ENCODE results near the gene LNPEP. TPM values are rescaled to one million over a fixed set of nuclear protein-coding genes. Genes with fewer than 3 reads are reported as not detected.

Gene LNPEP
- total RNA-seq, 1 donor from 2014 or later: 38.1 TPM

DNA sequence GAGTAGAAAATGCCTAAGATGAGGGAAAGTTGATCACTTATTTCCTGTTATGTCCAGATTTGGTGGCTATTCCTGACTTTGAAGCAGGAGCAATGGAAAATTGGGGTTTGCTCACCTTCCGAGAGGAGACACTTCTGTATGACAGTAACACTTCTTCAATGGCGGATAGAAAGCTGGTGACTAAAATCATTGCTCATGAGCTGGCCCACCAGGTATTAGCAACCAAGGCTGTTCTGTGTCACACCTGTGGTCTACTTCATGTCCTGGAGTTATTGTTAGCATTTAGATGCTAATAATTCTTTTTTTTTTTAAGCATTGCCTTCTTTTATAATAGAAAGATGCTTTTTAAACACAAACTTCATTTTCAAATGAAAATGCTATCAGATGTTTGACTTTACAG is 57.9 kb downstream of the LNPEP start:
- Mint-ChIP-seq H3K27ac (no peak overlapping the region), H3K4me1 (ENCODE audit: unreplicated experiment) (peaks cover 9% of the 10 kb centered on the region)

DNA sequence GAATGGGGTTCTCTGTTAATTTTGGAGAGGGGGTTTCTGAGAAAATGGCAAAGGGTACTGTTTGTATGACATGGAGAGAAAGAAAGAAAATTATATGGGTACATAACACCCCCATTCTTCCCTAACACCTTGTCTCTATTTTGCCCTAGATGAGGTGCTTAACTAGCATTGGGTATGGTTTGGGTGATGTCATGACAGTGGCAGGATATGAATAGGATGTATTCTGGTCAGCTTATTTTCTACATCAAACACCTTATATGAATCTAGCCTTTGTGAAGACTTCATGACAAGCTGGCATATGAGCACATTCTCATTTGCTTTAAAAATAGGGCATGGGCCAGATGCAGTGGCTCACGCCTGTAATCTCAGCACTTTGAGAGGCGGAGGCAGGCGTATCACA is 58.6 kb downstream of the LNPEP start:
- H3K9me3 Mint-ChIP-seq: no peaks in the 10 kb centered on the region
- peaks cover 14% of the 10 kb centered on the region for H3K4me1 Mint-ChIP-seq (ENCODE audit: unreplicated experiment)
- no peak overlapping the region for H3K4me3 Mint-ChIP-seq
- peaks cover 36% of the 10 kb centered on the region for H3K36me3 Mint-ChIP-seq
- TF ChIP-seq, protein P1, sequence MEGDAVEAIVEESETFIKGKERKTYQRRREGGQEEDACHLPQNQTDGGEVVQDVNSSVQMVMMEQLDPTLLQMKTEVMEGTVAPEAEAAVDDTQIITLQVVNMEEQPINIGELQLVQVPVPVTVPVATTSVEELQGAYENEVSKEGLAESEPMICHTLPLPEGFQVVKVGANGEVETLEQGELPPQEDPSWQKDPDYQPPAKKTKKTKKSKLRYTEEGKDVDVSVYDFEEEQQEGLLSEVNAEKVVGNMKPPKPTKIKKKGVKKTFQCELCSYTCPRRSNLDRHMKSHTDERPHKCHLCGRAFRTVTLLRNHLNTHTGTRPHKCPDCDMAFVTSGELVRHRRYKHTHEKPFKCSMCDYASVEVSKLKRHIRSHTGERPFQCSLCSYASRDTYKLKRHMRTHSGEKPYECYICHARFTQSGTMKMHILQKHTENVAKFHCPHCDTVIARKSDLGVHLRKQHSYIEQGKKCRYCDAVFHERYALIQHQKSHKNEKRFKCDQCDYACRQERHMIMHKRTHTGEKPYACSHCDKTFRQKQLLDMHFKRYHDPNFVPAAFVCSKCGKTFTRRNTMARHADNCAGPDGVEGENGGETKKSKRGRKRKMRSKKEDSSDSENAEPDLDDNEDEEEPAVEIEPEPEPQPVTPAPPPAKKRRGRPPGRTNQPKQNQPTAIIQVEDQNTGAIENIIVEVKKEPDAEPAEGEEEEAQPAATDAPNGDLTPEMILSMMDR (conservative IDR thresholded peaks at IDR 0.05): no peak
- no peak for DNase-seq (ENCODE audit: extremely low spot score, unreplicated experiment)
- H3K27me3 Mint-ChIP-seq: no peaks in the 10 kb centered on the region
- no peak overlapping the region for H3K27ac Mint-ChIP-seq

More for the DNA sequence above, 57.9 kb downstream of the LNPEP start:
- no peaks in the 10 kb centered on the region for H3K27me3 Mint-ChIP-seq
- H3K36me3 Mint-ChIP-seq: peaks cover 32% of the 10 kb centered on the region
- H3K4me3 Mint-ChIP-seq: no peak overlapping the region
- H3K9me3 Mint-ChIP-seq: no peaks in the 10 kb centered on the region
- no peak for DNase-seq (ENCODE audit: extremely low spot score, unreplicated experiment)
- TF ChIP-seq, protein P1 (conservative IDR thresholded peaks at IDR 0.05): no peak

DNA sequence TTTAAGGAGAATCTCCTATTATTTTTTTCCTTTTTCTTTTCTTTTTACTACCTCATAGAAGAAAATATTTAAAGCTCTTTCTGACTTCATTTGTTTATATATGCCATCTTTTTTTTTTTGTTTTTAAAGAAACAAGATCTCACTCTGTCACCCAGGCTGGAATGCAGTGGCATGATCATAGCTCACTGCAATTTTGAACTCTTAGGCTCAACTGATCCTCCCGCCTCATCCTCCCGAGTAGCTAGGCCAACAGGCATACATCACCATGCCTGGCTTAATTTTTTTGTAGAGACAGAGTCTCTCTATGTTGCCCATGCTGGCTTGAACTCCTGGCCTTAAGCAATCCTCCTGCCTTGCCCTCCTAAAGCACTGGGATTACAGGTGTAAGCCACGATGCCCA is 59.5 kb downstream of the LNPEP start:
- H3K9me3 Mint-ChIP-seq: no peaks in the 10 kb centered on the region
- H3K4me1 Mint-ChIP-seq (ENCODE audit: unreplicated experiment): peaks cover 14% of the 10 kb centered on the region
- H3K27ac Mint-ChIP-seq: no peak overlapping the region
- no peaks in the 10 kb centered on the region for H3K27me3 Mint-ChIP-seq
- H3K36me3 Mint-ChIP-seq: peaks cover 29% of the 10 kb centered on the region
- TF ChIP-seq, protein P1 (conservative IDR thresholded peaks at IDR 0.05): no peak
- DNase-seq (ENCODE audit: extremely low spot score, unreplicated experiment): no peak
- no peak overlapping the region for H3K4me3 Mint-ChIP-seq

DNA sequence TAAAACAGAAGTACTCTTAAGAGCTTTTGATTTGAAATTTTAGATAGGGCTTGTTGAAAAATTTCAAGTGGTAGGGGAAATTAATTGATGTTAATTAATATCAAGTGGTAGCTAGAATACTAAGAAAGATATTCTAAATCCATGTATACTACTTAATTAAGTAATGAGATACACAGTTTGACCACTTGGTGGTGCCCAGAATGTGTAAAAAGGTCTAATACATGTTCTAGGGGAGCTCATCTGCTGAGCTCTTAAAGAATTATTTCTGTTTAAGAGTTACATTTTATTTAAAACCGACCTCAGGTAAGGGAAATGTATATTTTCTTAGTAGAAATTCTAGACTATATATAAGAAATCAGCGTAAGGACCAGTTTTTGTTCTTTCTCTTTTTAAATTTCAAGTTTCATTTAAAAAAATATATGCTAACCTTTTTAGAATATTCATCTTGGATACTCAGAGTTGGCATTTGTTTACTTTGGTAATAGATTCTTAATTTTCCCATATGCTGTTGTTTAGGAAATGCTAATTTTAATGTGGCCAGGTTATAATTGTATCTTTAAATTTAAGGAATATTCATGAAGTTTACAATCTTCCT is 61.5 kb downstream of the LNPEP start:
- peaks cover 14% of the 10 kb centered on the region for H3K4me1 Mint-ChIP-seq (ENCODE audit: unreplicated experiment)
- no peaks in the 10 kb centered on the region for H3K27me3 Mint-ChIP-seq
- TF ChIP-seq, protein P1 (conservative IDR thresholded peaks at IDR 0.05): peak; percentile 83
- no peak for DNase-seq (ENCODE audit: extremely low spot score, unreplicated experiment)
- no peak overlapping the region for H3K27ac Mint-ChIP-seq
- peaks cover 17% of the 10 kb centered on the region for H3K36me3 Mint-ChIP-seq
- no peaks in the 10 kb centered on the region for H3K9me3 Mint-ChIP-seq
- no peak overlapping the region for H3K4me3 Mint-ChIP-seq

DNA sequence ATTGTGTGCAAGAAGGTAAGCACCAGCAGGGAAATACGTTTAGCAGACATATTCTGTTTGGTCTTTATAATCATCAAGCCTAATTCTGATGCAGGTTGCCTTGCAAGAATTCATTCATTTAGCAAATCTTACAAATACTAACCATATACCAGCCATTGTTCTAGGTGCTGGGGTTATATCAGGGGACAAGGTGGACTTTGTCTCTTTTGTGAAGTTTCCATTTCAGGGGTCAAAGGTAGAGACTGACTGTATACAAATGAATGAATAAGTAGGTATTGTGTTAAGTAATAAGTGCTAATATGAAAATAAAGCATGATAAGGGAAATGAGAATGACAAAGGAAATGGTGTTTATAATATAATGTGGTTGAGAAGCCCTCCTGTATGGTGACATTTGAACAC is 64.0 kb downstream of the LNPEP start:
- Mint-ChIP-seq H3K9me3 (no peaks in the 10 kb centered on the region), H3K36me3 (peaks cover 16% of the 10 kb centered on the region), H3K4me1 (ENCODE audit: unreplicated experiment) (peaks cover 10% of the 10 kb centered on the region), H3K27ac (no peak overlapping the region), H3K4me3 (no peak overlapping the region), H3K27me3 (no peaks in the 10 kb centered on the region)
- TF ChIP-seq, protein P1 (conservative IDR thresholded peaks at IDR 0.05): no peak
- DNase-seq (ENCODE audit: extremely low spot score, unreplicated experiment): no peak

DNA sequence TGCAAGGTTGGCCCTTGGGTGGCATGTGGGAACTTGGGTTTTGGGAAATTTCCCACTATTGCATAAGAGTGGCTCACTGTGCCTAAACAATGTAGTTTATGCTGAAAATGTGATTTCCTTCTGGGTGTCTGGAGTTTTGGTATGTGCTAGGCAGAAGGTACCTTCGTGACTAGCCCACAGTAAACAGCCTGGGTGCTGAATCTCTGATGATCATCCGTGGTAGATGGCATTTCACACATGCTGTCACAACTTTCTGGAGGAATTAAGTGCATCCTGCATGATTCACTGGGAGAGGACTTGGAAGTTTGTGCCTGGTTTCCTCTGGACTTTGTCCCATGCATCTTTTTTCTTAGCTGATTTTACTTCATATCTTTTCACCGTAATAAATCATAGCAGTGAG is 64.5 kb downstream of the LNPEP start:
- DNase-seq (ENCODE audit: extremely low spot score, unreplicated experiment): no peak
- no peaks in the 10 kb centered on the region for H3K9me3 Mint-ChIP-seq
- peaks cover 10% of the 10 kb centered on the region for H3K4me1 Mint-ChIP-seq (ENCODE audit: unreplicated experiment)
- peaks cover 17% of the 10 kb centered on the region for H3K36me3 Mint-ChIP-seq
- TF ChIP-seq, protein P1 (conservative IDR thresholded peaks at IDR 0.05): no peak
- H3K27ac Mint-ChIP-seq: no peak overlapping the region
- no peaks in the 10 kb centered on the region for H3K27me3 Mint-ChIP-seq
- H3K4me3 Mint-ChIP-seq: no peak overlapping the region
